Epithelial cell of proximal tubule (primary cell): ENCODE measurements around the gene SEMA3A. TPM values are rescaled to one million over a fixed set of nuclear protein-coding genes. Genes with fewer than 3 reads are reported as not detected.

Source experiments
- DNase-seq: peaks from one replicate; pipeline ENCODE4 v3.0.0-alpha.2; 2011; ENCODE audit warnings: low read depth
- H3K4me3 ChIP-seq: 2 replicates; pipeline ENCODE4 v1.5.1; 2011; ENCODE audit warnings: low read depth, mild to moderate bottlenecking, low read length
- total RNA-seq: library from RNA; depleted of rRNA; stranded (reverse); fragments of >200 nt; gene quantifications from 2 replicates; pipeline ENCODE4 v1.2.3, GENCODE V29; 2015
- TF ChIP-seq, protein P1 (sequence below): conservative IDR thresholded peaks from 2 replicates; pipeline ENCODE4 v1.5.1; 2012; ENCODE audit warnings: low read depth, mild to moderate bottlenecking, low read length

The SEMA3A gene
- total RNA-seq, 1 donor from 2014 or later = 13.7 TPM

DNA sequence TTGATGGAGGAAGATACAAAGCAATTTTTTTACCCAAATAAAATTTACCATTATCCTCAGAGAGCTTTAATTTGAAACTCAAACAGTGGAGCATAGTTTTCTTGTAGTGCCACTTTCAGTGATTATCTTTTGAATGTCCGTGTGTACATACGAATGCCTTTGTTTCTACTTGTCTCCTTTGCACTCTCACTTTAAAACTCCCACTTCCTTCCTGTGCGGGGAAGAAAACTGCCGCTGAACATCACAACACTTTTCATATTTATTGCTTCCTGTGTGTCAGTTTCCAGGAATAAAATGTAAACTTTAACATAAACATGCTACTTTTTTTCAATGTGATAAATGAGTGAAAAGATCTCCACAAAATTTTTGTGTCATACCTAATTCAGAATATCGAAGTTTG, 102.4 kb downstream of the SEMA3A start:
- no peak for DNase-seq
- H3K4me3 ChIP-seq = no peak overlapping the region
- TF ChIP-seq, protein P1, sequence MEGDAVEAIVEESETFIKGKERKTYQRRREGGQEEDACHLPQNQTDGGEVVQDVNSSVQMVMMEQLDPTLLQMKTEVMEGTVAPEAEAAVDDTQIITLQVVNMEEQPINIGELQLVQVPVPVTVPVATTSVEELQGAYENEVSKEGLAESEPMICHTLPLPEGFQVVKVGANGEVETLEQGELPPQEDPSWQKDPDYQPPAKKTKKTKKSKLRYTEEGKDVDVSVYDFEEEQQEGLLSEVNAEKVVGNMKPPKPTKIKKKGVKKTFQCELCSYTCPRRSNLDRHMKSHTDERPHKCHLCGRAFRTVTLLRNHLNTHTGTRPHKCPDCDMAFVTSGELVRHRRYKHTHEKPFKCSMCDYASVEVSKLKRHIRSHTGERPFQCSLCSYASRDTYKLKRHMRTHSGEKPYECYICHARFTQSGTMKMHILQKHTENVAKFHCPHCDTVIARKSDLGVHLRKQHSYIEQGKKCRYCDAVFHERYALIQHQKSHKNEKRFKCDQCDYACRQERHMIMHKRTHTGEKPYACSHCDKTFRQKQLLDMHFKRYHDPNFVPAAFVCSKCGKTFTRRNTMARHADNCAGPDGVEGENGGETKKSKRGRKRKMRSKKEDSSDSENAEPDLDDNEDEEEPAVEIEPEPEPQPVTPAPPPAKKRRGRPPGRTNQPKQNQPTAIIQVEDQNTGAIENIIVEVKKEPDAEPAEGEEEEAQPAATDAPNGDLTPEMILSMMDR = no peak

DNA sequence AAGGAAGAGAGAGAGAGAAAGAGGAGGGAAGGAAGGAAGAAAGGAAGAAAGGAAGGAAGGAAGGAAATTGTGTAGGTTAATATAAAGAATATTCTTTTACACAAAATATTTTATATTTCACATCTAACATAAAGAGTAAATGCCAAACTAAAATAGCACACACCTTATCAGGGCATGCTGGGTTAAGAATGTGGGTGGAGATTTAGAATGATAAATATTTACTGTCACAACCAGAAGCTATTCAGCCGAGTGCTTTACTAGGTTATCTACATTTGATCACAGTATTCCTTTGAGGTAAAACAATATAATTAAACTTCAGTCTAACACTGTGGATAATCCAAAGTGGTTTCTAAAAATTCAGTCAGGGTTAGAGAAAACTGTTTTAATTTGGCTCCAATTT, 103.3 kb downstream of the SEMA3A start:
- no peak overlapping the region for H3K4me3 ChIP-seq
- TF ChIP-seq, protein P1 = no peak
- DNase-seq = no peak

DNA sequence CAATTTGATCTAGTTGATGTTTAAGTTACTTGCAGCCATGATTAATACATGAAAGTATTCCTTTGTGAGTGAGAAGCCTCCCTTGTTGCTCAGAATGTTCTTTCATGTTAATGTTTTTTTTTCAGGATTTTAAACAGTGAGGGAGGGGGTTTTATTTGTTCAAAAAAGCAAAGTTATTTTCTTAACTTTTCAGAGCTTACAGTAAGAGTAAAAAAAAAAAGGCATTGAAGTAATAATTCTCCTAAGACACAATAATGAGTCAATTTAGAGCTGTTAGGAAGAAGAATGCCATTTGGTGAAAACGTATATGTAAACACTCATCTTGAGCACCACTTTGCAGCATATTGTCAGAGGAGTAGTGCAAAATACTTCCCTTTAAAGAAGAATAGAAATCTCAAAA, 105.8 kb downstream of the SEMA3A start:
- no peak overlapping the region for H3K4me3 ChIP-seq
- no peak for DNase-seq
- TF ChIP-seq, protein P1 = no peak

DNA sequence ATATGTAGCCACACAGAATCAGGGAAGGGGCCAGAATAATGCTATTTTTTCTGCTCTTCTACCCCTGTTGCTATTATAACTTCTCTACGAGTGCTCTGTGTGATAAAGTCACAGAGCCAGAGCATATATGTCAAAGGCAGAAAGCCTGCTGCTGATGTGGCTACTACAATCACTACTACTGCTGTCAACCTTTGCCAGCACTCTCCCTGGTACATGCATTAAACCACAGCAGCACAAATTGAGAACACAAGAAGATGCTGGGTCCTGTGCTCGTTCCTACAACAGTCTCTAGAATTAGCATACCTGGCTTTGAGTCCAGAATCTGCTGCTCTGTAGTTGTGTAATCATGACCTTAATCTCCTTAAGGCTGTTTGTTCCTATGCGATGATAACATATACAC, 108.6 kb downstream of the SEMA3A start:
- no peak for DNase-seq
- H3K4me3 ChIP-seq = no peak overlapping the region
- TF ChIP-seq, protein P1 = no peak

DNA sequence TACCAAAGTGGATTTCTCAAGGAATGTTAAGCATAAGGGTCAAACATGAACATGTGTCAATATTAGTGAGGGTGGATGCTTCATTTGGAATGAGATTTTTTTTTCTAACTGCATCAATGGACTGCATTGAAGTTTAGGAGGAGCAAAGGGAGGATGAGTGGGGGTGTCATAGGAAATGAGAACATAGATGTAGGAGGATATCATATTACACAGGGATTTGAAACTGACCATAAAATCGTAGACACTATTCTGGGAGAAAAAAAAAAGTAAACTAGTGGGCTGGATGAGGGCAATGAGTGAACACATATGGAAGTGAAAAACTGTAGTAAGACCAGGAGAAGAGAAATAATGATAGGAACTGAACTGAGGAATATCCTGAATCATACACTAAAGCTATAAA, 109.4 kb downstream of the SEMA3A start:
- no peak overlapping the region for H3K4me3 ChIP-seq
- TF ChIP-seq, protein P1 = no peak
- DNase-seq = no peak

DNA sequence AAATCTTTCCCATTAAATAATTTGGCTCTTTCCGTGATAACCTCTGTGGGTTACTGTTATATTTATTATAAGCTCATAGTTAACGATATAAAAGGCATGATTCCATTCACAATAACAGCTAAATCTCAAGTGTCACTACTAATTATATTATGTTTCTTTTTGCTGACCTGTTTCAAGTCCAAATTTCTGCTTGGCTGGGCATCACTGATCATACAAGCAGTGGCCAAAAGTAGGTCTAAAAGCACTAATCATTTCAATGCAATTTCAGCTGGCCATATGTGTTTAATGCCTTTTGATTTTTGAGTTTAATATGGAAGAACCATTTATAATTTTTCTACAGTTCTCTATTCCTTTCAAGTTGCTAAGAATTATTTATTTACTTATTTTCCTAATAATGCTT, 110.7 kb downstream of the SEMA3A start:
- no peak for DNase-seq
- no peak overlapping the region for H3K4me3 ChIP-seq
- TF ChIP-seq, protein P1 = no peak

DNA sequence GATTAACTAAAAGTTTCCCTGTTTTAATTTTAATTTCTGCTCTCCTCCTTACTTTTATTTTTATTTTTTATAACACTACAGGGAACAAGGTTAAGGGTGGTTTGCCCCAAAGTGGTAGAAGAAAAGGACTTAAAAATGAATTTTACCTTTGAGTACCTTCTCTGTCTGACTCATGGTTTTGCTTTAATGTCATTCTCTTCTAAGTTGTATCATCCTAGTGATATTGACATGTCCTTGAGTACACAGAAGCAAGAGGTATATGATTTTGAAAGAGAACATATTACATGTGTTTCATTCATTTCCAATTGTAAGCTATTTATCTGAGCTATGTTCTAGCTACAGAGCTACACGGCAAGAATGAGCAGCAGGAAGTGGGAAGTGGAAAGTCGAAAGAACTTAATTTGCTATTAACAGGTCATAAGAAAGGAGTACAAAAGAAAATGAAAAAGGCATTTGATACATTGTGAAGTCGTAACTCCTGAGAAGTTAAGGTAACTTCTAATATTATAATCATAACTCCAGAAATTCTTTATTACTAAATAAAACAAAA, 112.5 kb downstream of the SEMA3A start:
- TF ChIP-seq, protein P1 = no peak
- no peak for DNase-seq
- no peak overlapping the region for H3K4me3 ChIP-seq
